NCI-H1092 treated with DMSO at 0.1 percent for 48 hours (cell line): ENCODE measurements around the gene ACOX3.
"Not testable (repeated sequence)": the region's sequence is repeated elsewhere in the genome, so short reads cannot be mapped to it uniquely, and the experiment has no call there.

ENCODE experiments used
- DNase-seq: peaks from one replicate; lab custom pipeline; 2025; lab: John Stamatoyannopoulos, UW

ACOX3 gene

GRCh38 chr4:8386731-8387130 lies 53.8 kb downstream of the ACOX3 start:
- DNase-seq: no peak

GRCh38 chr4:8386131-8386530 lies 54.4 kb downstream of the ACOX3 start:
- DNase-seq: not testable (repeated sequence)

GRCh38 chr4:8385611-8386010 lies 54.9 kb downstream of the ACOX3 start:
- DNase-seq: no peak

- DNase-seq: no peak
Measured at GRCh38 chr4:8385106-8385505, 55.4 kb downstream of the ACOX3 start.

- DNase-seq: no peak
Measured at GRCh38 chr4:8384397-8385060, 56.0 kb downstream of the ACOX3 start.

- DNase-seq: no peak
Measured at GRCh38 chr4:8383451-8384160, 56.9 kb downstream of the ACOX3 start.

- DNase-seq: no peak
Measured at GRCh38 chr4:8383016-8383415, 57.5 kb downstream of the ACOX3 start.

GRCh38 chr4:8381814-8382581 lies 58.5 kb downstream of the ACOX3 start:
- DNase-seq: no peak

- DNase-seq: no peak
Measured at GRCh38 chr4:8380511-8381415, 59.8 kb downstream of the ACOX3 start.

- no peak for DNase-seq
Measured at GRCh38 chr4:8379771-8380170, 60.8 kb downstream of the ACOX3 start.

GRCh38 chr4:8379281-8379680 lies 61.2 kb downstream of the ACOX3 start:
- DNase-seq: no peak

GRCh38 chr4:8378776-8379175 lies 61.7 kb downstream of the ACOX3 start:
- no peak for DNase-seq

- DNase-seq: no peak
Measured at GRCh38 chr4:8378101-8378724, 62.3 kb downstream of the ACOX3 start.

GRCh38 chr4:8377103-8378075 lies 63.1 kb downstream of the ACOX3 start:
- no peak for DNase-seq

- DNase-seq: no peak
Measured at GRCh38 chr4:8376361-8377102, 64.0 kb downstream of the ACOX3 start.

- DNase-seq: no peak
Measured at GRCh38 chr4:8374851-8375649, 65.5 kb downstream of the ACOX3 start.

GRCh38 chr4:8373973-8374545 lies 66.5 kb downstream of the ACOX3 start:
- DNase-seq: no peak

- DNase-seq: no peak
Measured at GRCh38 chr4:8373270-8373972, 67.1 kb downstream of the ACOX3 start.
